Testis (tissue), 3 donors: ENCODE measurements around the gene GFRA1. TPM values are rescaled to one million over a fixed set of nuclear protein-coding genes. Genes with fewer than 3 reads are reported as not detected.

ENCODE experiments used
- DNase-seq: peaks from one replicate; pipeline ENCODE4 v3.0.0-alpha.2; 2019
- H3K27ac ChIP-seq, 2 donors: fragments of 200-600 bp; sonication (generic); one replicate each; pipeline ENCODE4 v1.5.1; 2019
- H3K27me3 ChIP-seq: fragments of 200-600 bp; sonication (generic); one replicate; pipeline ENCODE4 v1.5.1; 2019
- H3K36me3 ChIP-seq: fragments of 200-600 bp; sonication (generic); one replicate; pipeline ENCODE4 v1.5.1; 2017; ENCODE audit warnings: low read depth; ENCODE audit errors: missing control alignments
- H3K4me1 ChIP-seq: fragments of 200-600 bp; sonication (generic); one replicate; pipeline ENCODE4 v1.5.1; 2019
- H3K4me3 ChIP-seq, 2 donors: fragments of 200-600 bp; sonication (generic); one replicate each; pipeline ENCODE4 v1.5.1; 2017 to 2019
- H3K9me3 ChIP-seq: fragments of 200-600 bp; sonication (generic); one replicate; pipeline ENCODE4 v1.5.1; 2017
- POLR2A ChIP-seq: fragments of 450-650 bp; IDR thresholded peaks from one replicate; pipeline ENCODE4 v1.6.1; 2017; ENCODE audit warnings: antibody characterized with exemption, mild to moderate bottlenecking, moderate library complexity
- WGBS, 2 donors: methylation state at CpG; one replicate each; pipeline ENCODE4 v1.1.5; 2018; 5-methylcytosine and 5-hydroxymethylcytosine counted together
- intact Hi-C: fragments of 100-400 bp; cut with DNase I; formaldehyde crosslinking; loops from one replicate; pipeline ENCODE4 v1.15.1; 2023; ENCODE audit warnings: low total_unique reads
- polyA plus RNA-seq: library from polyadenylated mRNA; stranded (reverse); fragments of 350-450 nt; fragmentation: Illumina TruSeq; extraction: RNeasy Lipid Tissue Mini Kit (QIAGEN cat#74804); gene quantifications from one replicate; pipeline ENCODE4 v1.2.3, GENCODE V29; 2014; ENCODE audit warnings: low read depth, low replicate concordance; ENCODE audit not compliant: insufficient read depth
- total RNA-seq, 2 donors: library from RNA; depleted of rRNA; stranded (reverse); fragments of >200 nt; gene quantifications; one replicate each; pipeline ENCODE4 v1.2.3, GENCODE V29; 2016
- TF ChIP-seq, protein P1 (sequence below), 3 experiments: fragments of 450-650 bp in 2 of 3; fragments of 200-600 bp in 1 of 3; sonication (generic) in 1 of 3; IDR thresholded peaks; one replicate each; pipeline ENCODE4 v1.5.1; 2016 to 2019; ENCODE audit warnings: antibody characterized with exemption in 3 of 3, mild to moderate bottlenecking in 2 of 3, moderate library complexity in 1 of 3

The GFRA1 gene
- total and polyA plus RNA-seq, 3 donors from 2014 or later: 8.6 to 23.8 (median 17.7) TPM

DNA sequence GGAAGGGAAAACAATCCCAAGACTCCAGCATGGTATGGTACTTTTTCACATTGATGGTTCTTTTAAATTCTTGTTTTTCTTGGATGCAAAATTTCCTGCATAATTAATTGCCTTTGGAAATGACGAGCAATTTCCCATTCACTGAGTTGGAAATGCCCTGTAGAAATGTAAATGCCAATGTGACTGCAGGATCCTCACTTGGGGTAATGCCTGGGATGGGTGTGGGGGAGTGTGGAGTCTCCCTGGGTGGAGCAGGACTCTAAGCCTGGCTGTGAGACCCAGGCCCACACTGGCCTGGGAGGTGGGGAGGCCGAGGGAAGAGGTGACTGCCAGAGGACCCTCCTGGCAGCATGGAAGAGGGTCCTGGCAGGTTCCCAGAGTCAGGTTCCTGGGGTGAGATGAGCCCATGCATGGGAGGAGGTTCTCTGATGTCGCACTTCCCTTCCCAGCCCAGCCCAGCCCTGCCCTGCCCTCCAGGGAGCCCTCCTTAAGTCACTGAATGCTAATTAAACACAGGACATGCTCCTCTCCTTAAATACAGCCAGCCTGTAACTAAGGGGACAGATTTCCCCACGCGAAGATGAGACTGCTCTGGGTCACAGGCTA is 157.9 kb downstream of the GFRA1 start:
- Histone ChIP-seq H3K4me1 (no peaks in the 10 kb centered on the region), H3K9me3 (no peaks in the 10 kb centered on the region), H3K27ac (no peak overlapping the region), H3K4me3 (no peak overlapping the region), H3K27me3 (no peaks in the 10 kb centered on the region), H3K36me3 (no peaks in the 10 kb centered on the region)
- 66 to 81% methylated on average over 5 of the region's 5 CpGs for WGBS, 2 donors
- TF ChIP-seq, protein P1, sequence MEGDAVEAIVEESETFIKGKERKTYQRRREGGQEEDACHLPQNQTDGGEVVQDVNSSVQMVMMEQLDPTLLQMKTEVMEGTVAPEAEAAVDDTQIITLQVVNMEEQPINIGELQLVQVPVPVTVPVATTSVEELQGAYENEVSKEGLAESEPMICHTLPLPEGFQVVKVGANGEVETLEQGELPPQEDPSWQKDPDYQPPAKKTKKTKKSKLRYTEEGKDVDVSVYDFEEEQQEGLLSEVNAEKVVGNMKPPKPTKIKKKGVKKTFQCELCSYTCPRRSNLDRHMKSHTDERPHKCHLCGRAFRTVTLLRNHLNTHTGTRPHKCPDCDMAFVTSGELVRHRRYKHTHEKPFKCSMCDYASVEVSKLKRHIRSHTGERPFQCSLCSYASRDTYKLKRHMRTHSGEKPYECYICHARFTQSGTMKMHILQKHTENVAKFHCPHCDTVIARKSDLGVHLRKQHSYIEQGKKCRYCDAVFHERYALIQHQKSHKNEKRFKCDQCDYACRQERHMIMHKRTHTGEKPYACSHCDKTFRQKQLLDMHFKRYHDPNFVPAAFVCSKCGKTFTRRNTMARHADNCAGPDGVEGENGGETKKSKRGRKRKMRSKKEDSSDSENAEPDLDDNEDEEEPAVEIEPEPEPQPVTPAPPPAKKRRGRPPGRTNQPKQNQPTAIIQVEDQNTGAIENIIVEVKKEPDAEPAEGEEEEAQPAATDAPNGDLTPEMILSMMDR (IDR thresholded peaks at IDR 0.05): no peak
- no peak for TF ChIP-seq POLR2A
- intact Hi-C loops: no loop called here
- DNase-seq: no peak

DNA sequence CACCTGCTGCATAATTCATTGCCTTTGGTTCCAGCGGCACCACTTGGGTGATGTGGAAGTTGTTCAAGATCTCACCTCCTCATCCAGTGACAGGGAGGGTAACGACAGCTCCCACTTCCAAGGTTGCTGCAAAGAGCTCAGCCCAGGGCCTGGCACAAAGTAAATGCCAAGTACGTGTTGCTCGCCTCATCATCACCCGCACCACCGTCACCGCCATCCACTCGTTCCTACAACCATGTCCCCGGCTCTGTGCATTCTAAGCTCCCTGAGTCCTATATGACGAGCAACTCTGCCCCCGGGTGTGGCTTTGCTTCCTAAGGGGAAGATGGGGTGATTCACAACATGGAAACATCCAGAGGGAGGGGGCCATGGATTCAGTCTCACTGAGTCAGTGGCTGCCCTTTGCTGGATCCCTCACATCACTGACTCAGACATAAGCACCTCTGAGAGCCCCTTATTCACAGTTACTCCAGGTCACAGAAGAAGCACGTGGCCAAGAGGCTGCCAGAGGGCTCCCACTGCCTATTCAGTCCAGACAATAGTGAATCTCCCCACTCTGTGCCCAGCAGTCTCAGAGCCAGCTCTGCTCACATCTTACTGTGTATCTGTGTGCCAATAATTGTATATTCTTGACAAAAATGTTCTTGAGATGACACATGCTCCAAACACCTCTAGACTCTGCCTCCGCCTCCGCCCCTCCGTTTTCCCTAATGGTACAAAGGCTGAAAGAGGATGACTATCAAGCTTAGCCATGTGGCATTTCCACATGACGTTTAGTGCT is 159.1 kb downstream of the GFRA1 start:
- 92 to 94% methylated on average over 13 to 16 of the region's 16 CpGs for WGBS, 2 donors
- Histone ChIP-seq H3K36me3 (no peaks in the 10 kb centered on the region), H3K9me3 (no peaks in the 10 kb centered on the region), H3K4me1 (no peaks in the 10 kb centered on the region), H3K4me3 (no peak overlapping the region), H3K27me3 (no peaks in the 10 kb centered on the region), H3K27ac (no peak overlapping the region)
- intact Hi-C loops: no loop called here
- no peak for DNase-seq
- TF ChIP-seq POLR2A: no peak
- TF ChIP-seq, protein P1 (IDR thresholded peaks at IDR 0.05): no peak

DNA sequence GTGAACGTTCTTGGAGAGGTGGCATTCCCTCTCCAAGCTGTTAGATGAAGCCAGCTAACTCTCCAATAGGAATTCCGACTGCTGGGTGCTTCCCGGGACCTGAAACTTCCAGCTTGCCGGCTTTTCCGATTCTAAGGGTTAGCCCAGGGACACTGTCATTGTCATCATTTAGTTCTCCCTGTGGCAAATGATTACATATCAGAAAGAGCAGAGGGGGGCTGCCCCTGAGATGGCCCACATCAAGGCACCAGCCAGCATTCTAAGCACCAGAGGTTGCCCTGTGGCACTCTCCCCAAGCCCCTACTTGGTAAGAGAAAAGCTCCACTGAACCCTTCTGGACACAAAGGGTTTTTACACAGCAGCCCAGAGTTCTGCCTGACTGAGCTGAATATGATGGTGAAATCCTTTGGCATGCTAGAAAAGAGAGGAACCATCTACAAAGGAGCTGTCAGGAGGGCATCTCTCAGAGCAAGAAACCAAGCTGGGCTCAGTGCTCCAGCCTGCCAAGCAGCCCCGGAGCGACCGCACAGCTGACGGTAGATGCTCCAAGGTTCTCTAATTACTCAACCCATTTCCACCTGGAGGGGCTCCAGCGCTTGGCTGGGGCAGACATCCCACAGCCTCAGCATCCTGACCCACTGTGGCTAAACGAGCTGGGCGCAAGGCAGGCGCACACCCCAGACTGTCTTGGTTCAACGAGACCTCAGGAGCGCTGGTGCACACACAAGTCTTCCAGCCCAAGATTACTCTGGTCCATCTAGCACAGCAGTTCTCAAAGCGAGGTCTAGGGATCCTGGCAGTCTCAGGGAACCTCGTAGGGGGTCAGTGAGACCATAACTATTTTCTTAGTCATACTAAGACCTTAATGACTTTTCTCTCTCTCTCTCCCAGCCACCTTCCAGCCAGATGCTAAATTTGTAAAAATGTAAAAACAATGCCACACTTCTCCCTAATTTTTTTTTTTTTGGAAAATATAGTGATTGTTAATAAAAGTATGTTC is 160.5 kb downstream of the GFRA1 start:
- no peaks in the 10 kb centered on the region for H3K36me3 ChIP-seq
- H3K4me1 ChIP-seq: no peaks in the 10 kb centered on the region
- H3K9me3 ChIP-seq: no peaks in the 10 kb centered on the region
- intact Hi-C loops: no loop called here
- H3K27me3 ChIP-seq: no peaks in the 10 kb centered on the region
- TF ChIP-seq, protein P1 (IDR thresholded peaks at IDR 0.05): no peak
- no peak for TF ChIP-seq POLR2A
- WGBS, 2 donors: 90 to 93% methylated on average over 15 to 17 of the region's 17 CpGs
- H3K4me3 ChIP-seq: no peak overlapping the region
- DNase-seq: no peak
- H3K27ac ChIP-seq: no peak overlapping the region

DNA sequence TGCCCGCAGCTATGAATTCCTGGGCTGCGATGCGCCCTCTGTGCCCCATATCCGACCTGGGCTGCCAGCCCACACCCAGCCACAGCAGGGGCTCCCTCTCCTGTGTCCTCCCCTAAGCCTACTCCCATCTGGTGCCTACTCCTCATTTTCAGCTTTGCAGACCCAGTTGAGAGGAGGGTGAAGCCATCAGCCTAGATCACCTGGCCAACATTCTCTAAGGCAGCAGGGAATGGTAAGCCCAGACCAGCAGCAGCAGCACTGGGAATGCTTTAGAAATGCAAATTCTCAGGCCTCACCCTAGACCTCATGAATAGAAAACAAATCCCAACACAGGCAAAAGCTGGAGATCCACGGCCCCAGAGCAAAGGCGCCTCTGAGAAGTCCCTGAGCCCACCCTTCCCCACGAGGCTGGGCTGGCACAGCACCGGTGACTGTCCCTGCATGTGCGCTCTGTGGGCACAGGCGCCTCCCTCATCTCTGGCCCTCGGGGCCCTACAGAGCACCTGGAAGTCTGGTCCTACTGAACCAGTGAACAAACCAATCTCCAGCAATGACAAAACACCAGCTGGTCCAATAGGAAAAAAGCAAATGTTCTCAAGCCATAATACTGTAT is 161.4 kb downstream of the GFRA1 start:
- 86 to 97% methylated on average over 9 to 11 of the region's 11 CpGs for WGBS, 2 donors
- H3K36me3 ChIP-seq: no peaks in the 10 kb centered on the region
- no peaks in the 10 kb centered on the region for H3K4me1 ChIP-seq
- TF ChIP-seq, protein P1 (IDR thresholded peaks at IDR 0.05): no peak
- TF ChIP-seq POLR2A: no peak
- no peak for DNase-seq
- H3K27me3 ChIP-seq: no peaks in the 10 kb centered on the region
- H3K27ac ChIP-seq: no peak overlapping the region
- intact Hi-C loops: no loop called here
- no peaks in the 10 kb centered on the region for H3K9me3 ChIP-seq
- no peak overlapping the region for H3K4me3 ChIP-seq
